Transverse colon (tissue), 4 donors: Measurements from ENCODE around the gene VPS8. TPM values are rescaled to one million over a fixed set of nuclear protein-coding genes. Genes with fewer than 3 reads are reported as not detected.
A peak's percentile ranks its signal among the peaks of the same experiment; 100 is the strongest.

ENCODE experiments used
- DNase-seq: peaks from one replicate; pipeline ENCODE4 v3.0.0-alpha.2; 2019
- H3K27ac ChIP-seq, 4 donors: fragments of 200-600 bp; sonication (generic); 2 replicates each; pipeline ENCODE4 v1.5.1; 2016 to 2018; ENCODE audit warnings: inconsistent platforms in 4 of 4
- H3K27me3 ChIP-seq: fragments of 200-600 bp; sonication (generic); 2 replicates; pipeline ENCODE4 v1.5.1; 2017; ENCODE audit warnings: inconsistent platforms
- H3K36me3 ChIP-seq, 4 donors: fragments of 200-600 bp; sonication (generic); 2 replicates each; pipeline ENCODE4 v1.5.1; 2017 to 2019; ENCODE audit warnings: inconsistent platforms in 4 of 4
- H3K4me1 ChIP-seq, 4 donors: fragments of 200-600 bp; sonication (generic); 2 replicates each; pipeline ENCODE4 v1.5.1; 2017 to 2020; ENCODE audit warnings: inconsistent platforms in 4 of 4
- H3K4me3 ChIP-seq, 4 donors: fragments of 200-600 bp; sonication (generic); 1 replicate in 1 of 4; 2 replicates in 3 of 4; pipeline versions ENCODE4 v1.5.1 to v1.6.1; 2017 to 2019; ENCODE audit warnings: inconsistent platforms in 4 of 4
- H3K9me3 ChIP-seq, 2 donors: fragments of 200-600 bp; sonication (generic); 2 replicates each; pipeline ENCODE4 v1.5.1; 2017 to 2019; ENCODE audit warnings: inconsistent platforms in 2 of 2
- EP300 ChIP-seq: sonication (generic); formaldehyde crosslinking; IDR thresholded peaks from one replicate; pipeline ENCODE4 v1.6.1; 2017; ENCODE audit warnings: antibody characterized with exemption, low read depth
- POLR2A ChIP-seq: fragments of 450-650 bp; IDR thresholded peaks from one replicate; pipeline ENCODE4 v1.6.1; 2016; ENCODE audit warnings: antibody characterized with exemption, mild to moderate bottlenecking, moderate library complexity
- POLR2AphosphoS5 ChIP-seq, 3 donors: sonication (generic); formaldehyde crosslinking; IDR thresholded peaks; one replicate each; pipeline ENCODE4 v1.6.1; 2016; ENCODE audit warnings: antibody characterized with exemption in 3 of 3
- WGBS, 2 donors: methylation state at CpG; one replicate each; pipeline ENCODE4 v1.1.5; 2018; ENCODE audit warnings: low coverage in 1 of 2; 5-methylcytosine and 5-hydroxymethylcytosine counted together
- in situ Hi-C, 4 donors: fragments of 200-750 bp; cut with MboI; loops; one replicate each; pipeline versions ENCODE4 v1.15.0 to v1.15.1; 2017; ENCODE audit warnings: low sequenced_read_pairs in 3 of 4, low pct_ligation_motif_present in 1 of 4, low pct_unique_long_range_greater_than_20kb in 1 of 4
- intact Hi-C: fragments of 100-400 bp; cut with DNase I; formaldehyde crosslinking; loops from one replicate; pipeline ENCODE4 v1.15.1; 2023; ENCODE audit warnings: low total_unique reads
- total RNA-seq, 4 donors: library from RNA; depleted of rRNA; stranded (reverse); fragments of >200 nt; gene quantifications; one replicate each; pipeline ENCODE4 v1.1.0, GENCODE V29; 2016
- TF ChIP-seq, protein P1 (sequence below), 5 experiments: fragments of 200-600 bp in 3 of 5; fragments of 450-650 bp in 2 of 5; sonication (generic) in 3 of 5; IDR thresholded peaks; 1 replicate in 2 of 5; 2 replicates in 3 of 5; pipeline ENCODE4 v1.5.1; 2016 to 2017; ENCODE audit warnings: antibody characterized with exemption in 5 of 5, inconsistent platforms in 3 of 5, mild to moderate bottlenecking in 2 of 5, moderate library complexity in 1 of 5

Gene VPS8
- total RNA-seq, 4 donors from 2014 or later: 35.8 to 115 (median 70.3) TPM

DNA sequence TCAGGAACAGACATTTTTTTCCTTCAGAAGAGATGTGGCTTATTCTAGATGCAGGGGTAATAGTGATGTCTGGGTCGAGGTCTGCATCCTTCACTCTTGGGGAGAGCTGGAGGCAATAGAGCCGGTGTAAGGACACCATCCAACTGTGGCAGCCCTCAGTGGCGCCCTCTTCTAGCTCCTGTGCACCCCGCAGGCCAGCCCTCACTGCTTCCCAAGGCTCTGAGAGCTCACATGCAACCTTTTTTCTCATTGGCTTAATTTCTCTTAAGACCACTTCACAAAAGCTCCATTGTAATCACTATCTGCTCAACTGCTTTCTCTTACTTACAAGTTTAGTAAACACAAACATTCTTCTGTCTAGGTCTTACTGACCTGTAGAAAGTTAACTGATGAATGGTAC, 3.9 kb upstream of the VPS8 start:
- intact Hi-C loops: no loop called here
- Histone ChIP-seq H3K27me3 (no peaks in the 10 kb centered on the region), H3K27ac (no peak overlapping the region), H3K9me3 (no peaks in the 10 kb centered on the region), H3K4me1 (peaks cover 3 to 40% (median 20%) of the 10 kb centered on the region in 4 donors), H3K36me3 (no peaks in the 10 kb centered on the region), H3K4me3 (no peak overlapping the region)
- TF ChIP-seq POLR2A: no peak
- no peak for TF ChIP-seq POLR2AphosphoS5 (IDR thresholded peaks at IDR 0.05)
- TF ChIP-seq, protein P1, sequence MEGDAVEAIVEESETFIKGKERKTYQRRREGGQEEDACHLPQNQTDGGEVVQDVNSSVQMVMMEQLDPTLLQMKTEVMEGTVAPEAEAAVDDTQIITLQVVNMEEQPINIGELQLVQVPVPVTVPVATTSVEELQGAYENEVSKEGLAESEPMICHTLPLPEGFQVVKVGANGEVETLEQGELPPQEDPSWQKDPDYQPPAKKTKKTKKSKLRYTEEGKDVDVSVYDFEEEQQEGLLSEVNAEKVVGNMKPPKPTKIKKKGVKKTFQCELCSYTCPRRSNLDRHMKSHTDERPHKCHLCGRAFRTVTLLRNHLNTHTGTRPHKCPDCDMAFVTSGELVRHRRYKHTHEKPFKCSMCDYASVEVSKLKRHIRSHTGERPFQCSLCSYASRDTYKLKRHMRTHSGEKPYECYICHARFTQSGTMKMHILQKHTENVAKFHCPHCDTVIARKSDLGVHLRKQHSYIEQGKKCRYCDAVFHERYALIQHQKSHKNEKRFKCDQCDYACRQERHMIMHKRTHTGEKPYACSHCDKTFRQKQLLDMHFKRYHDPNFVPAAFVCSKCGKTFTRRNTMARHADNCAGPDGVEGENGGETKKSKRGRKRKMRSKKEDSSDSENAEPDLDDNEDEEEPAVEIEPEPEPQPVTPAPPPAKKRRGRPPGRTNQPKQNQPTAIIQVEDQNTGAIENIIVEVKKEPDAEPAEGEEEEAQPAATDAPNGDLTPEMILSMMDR (IDR thresholded peaks at IDR 0.05): no peak
- TF ChIP-seq EP300: no peak
- DNase-seq: no peak
- in situ Hi-C loops: no loop called here
- WGBS, 2 donors: 35 to 50% methylated on average over 4 of the region's 4 CpGs

DNA sequence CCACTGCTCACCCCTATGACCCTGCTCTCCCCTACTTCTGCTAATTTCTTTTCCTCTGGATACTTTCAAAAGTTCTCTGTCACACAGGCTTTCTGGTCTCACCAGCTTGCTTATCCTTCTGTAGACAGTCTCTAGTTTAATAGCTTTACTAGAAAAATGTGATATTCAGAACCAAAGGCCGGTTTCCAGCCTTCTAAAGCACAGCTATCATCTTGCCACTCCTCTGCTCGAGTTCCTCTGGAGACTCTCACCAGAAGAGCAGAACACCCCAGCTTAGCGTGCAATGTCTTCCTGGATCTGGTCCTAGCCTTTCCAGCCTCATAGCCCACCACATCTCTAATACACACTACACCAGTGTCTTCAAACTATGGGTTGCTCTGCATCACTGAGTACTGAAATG, 1.8 kb upstream of the VPS8 start:
- H3K9me3 ChIP-seq: no peaks in the 10 kb centered on the region

DNA sequence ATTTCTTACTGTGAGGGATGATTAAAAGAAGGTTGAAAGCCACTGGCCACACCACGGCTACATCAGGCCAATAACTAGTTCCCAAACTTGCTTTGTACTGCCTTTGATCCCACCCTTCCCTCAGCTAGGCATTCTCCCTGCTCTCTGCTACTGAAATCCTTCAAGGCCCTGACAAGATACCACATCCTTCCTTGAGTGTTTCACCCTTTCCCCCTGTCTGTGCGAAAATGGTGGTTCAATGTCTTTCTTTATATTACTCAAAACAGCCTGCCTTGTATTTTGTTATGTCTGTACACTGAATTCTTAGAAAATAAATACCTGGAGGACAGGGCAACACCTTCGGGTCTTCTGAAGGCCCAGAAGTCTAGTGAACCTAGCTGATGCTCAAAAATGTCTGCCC, 932 bp upstream of the VPS8 start:
- H3K4me3 ChIP-seq: no peak overlapping the region
- in situ Hi-C loops (no loop called here), intact Hi-C loops (no loop called here)
- no peak for DNase-seq
- no peaks in the 10 kb centered on the region for H3K9me3 ChIP-seq
- no peaks in the 10 kb centered on the region for H3K27me3 ChIP-seq
- H3K27ac ChIP-seq: no peak overlapping the region
- 84% methylated on average over 3 of the region's 3 CpGs; no CpG with 5 or more reads in 1 of the 2 donors for WGBS, 2 donors
- no peaks in the 10 kb centered on the region for H3K36me3 ChIP-seq
- no peak for TF ChIP-seq EP300
- TF ChIP-seq POLR2A: no peak
- TF ChIP-seq, protein P1 (IDR thresholded peaks at IDR 0.05): no peak
- TF ChIP-seq POLR2AphosphoS5 (IDR thresholded peaks at IDR 0.05): no peak
- peaks cover 6 to 34% (median 14%) of the 10 kb centered on the region in 4 donors for H3K4me1 ChIP-seq

More for the DNA sequence above, 1.8 kb upstream of the VPS8 start:
- in situ Hi-C loops (no loop called here), intact Hi-C loops (no loop called here)
- Histone ChIP-seq H3K27ac (no peak overlapping the region), H3K27me3 (no peaks in the 10 kb centered on the region), H3K4me3 (no peak overlapping the region), H3K4me1 (peaks cover 6 to 43% (median 21%) of the 10 kb centered on the region in 4 donors), H3K36me3 (no peaks in the 10 kb centered on the region)
- TF ChIP-seq EP300: no peak
- no peak for TF ChIP-seq POLR2AphosphoS5 (IDR thresholded peaks at IDR 0.05)
- TF ChIP-seq POLR2A: no peak
- TF ChIP-seq, protein P1 (IDR thresholded peaks at IDR 0.05): no peak
- no peak for DNase-seq
- WGBS, 2 donors: 93 to 95% methylated on average over 3 of the region's 3 CpGs

DNA sequence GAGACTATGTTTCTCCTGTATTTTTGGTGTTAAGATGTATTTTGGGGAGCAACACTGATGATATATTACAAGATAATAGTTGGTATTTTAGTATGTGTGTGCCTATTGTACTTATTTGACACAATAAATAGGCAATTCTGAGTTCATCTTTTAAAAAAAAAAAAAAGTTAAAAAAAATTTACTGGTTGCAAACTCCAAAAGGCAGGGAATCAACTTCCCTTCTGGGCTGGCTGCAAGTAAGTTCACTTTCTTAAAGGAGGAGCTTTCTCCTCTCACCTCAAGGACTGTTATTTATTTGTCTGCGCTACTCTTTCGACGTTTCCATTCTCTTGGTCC, 335 bp upstream of the VPS8 start:
- 0% methylated on average over 3 of the region's 3 CpGs for WGBS, 2 donors
- H3K27ac ChIP-seq: peak overlapping the region; percentile 84 to 92 (median 88)
- intact Hi-C loops: no loop called here

DNA sequence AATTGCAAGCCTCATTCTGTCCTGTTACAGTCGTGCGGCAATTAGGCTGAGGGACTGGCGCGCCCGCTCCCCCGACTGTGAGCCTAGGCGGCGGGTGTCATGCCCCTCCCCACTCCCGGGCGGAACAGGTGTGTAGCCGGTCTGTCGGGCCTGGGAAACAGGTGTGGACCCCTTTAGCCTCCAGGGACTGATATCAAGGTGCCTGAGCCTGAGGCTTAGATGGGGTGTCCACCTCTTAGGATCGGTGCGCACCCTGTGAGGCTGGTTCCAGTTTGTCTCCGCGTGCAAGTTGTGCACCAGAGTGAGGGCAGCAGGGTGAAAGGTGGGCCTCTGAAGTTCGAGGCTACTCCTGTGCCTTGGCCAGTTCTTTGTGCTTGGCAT, 686 bp downstream of the VPS8 start:
- intact Hi-C loops (no loop called here), in situ Hi-C loops (no loop called here)
- TF ChIP-seq EP300: no peak
- 8% methylated on average over 17 of the region's 17 CpGs; no CpG with 5 or more reads in 1 of the 2 donors for WGBS, 2 donors
- Histone ChIP-seq H3K27ac (peak overlapping the region; percentile 84 to 92 (median 88)), H3K27me3 (no peaks in the 10 kb centered on the region), H3K9me3 (no peaks in the 10 kb centered on the region), H3K4me1 (peaks cover 6 to 23% (median 10%) of the 10 kb centered on the region in 4 donors), H3K4me3 (peak overlapping the region; percentile 65 to 88 (median 78)), H3K36me3 (no peaks in the 10 kb centered on the region)
- peak; percentile 54 for DNase-seq

More for the DNA sequence above, 335 bp upstream of the VPS8 start:
- Histone ChIP-seq H3K27me3 (no peaks in the 10 kb centered on the region), H3K4me1 (peaks cover 6 to 28% (median 11%) of the 10 kb centered on the region in 4 donors), H3K36me3 (no peaks in the 10 kb centered on the region), H3K4me3 (peak overlapping the region in 3 of 4 donors; percentile 65 to 78 (median 77)), H3K9me3 (no peaks in the 10 kb centered on the region)
- no peak for TF ChIP-seq POLR2A
- in situ Hi-C loops: no loop called here
- no peak for DNase-seq
